ENCODE measurements around the gene COL5A1.

The COL5A1 gene

DNA sequence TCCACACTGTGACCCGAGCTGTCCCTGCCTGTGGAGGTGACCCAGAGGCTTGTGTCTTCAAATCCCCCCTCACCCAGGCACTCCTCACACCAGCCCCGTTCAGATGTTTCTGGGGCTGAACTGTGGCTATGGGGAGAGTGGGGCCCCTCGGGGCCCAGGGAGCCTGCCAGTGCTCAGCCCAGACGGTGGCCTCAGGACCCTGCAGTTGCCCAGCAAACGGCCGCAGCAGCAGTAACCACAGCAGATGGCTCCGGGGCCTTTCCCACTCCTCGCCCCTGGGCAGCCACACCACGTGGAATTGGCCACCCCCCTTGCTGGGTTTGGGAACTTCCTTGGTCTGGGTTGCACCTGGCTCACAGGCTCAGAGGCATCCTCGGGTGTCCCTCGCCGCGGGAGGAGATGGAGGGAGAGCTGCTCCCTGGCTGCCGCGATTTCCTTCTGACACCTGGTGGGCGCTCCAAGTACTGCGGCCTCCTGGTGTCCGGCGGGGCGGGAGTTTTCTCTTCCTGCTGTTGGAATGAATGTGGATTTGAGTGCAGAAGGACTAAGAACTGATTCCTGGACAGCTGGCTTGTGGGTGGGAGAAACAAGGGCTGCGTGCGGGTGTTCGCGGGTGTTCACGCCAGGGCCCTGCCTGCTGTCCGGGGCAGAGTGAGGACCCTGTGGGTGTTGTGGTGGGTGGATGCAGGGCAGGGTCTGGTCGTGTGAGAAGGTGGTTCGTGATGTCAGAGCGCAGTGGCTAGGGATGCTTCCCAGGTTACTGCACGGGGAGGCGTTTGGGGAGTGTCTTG, 97.5 kb downstream of the COL5A1 start:
- Histone ChIP-seq H3K4me3 (ENCODE audit: low read depth in 1 of 2, low read length in 1 of 2) (no peak overlapping the region), H3K4me1 (ENCODE audit: control insufficient read depth in 1 of 2, insufficient read depth in 1 of 2, low read depth in 1 of 2, low read length in 1 of 2) (no peaks in the 10 kb centered on the region), H3K9me3 (no peaks in the 10 kb centered on the region), H3K27me3 (no peaks in the 10 kb centered on the region), H3K27ac (no peak overlapping the region), H3K36me3 (no peaks in the 10 kb centered on the region)
- TF ChIP-seq CTCF (IDR thresholded peaks at IDR 0.05): no peak

- H3K36me3 ChIP-seq: no peaks in the 10 kb centered on the region
- no peaks in the 10 kb centered on the region for H3K4me1 ChIP-seq (ENCODE audit: control insufficient read depth in 1 of 2, insufficient read depth in 1 of 2, low read depth in 1 of 2, low read length in 1 of 2)
- no peaks in the 10 kb centered on the region for H3K27me3 ChIP-seq
- H3K4me3 ChIP-seq (ENCODE audit: low read depth in 1 of 2, low read length in 1 of 2): no peak overlapping the region
- no peak overlapping the region for H3K27ac ChIP-seq
- H3K9me3 ChIP-seq: no peaks in the 10 kb centered on the region
- TF ChIP-seq CTCF (IDR thresholded peaks at IDR 0.05): no peak
Observed at GRCh38 chr9:134739660-134739968, 98.0 kb downstream of the COL5A1 start.

- Histone ChIP-seq H3K36me3 (no peaks in the 10 kb centered on the region), H3K9me3 (no peaks in the 10 kb centered on the region), H3K4me1 (ENCODE audit: control insufficient read depth in 1 of 2, insufficient read depth in 1 of 2, low read depth in 1 of 2, low read length in 1 of 2) (no peaks in the 10 kb centered on the region), H3K4me3 (ENCODE audit: low read depth in 1 of 2, low read length in 1 of 2) (no peak overlapping the region), H3K27me3 (no peaks in the 10 kb centered on the region), H3K27ac (no peak overlapping the region)
- no peak for TF ChIP-seq CTCF (IDR thresholded peaks at IDR 0.05)
Observed at GRCh38 chr9:134740071-134740470, 98.5 kb downstream of the COL5A1 start.

- Histone ChIP-seq H3K27me3 (no peaks in the 10 kb centered on the region), H3K9me3 (no peaks in the 10 kb centered on the region), H3K4me1 (ENCODE audit: control insufficient read depth in 1 of 2, insufficient read depth in 1 of 2, low read depth in 1 of 2, low read length in 1 of 2) (no peaks in the 10 kb centered on the region), H3K4me3 (ENCODE audit: low read depth in 1 of 2, low read length in 1 of 2) (no peak overlapping the region), H3K36me3 (no peaks in the 10 kb centered on the region), H3K27ac (no peak overlapping the region)
- TF ChIP-seq CTCF (IDR thresholded peaks at IDR 0.05): no peak
Observed at GRCh38 chr9:134741846-134742245, 100.2 kb downstream of the COL5A1 start.

GRCh38 chr9:134742822-134743535, 101.4 kb downstream of the COL5A1 start:
- TF ChIP-seq CTCF (IDR thresholded peaks at IDR 0.05): no peak
- no peaks in the 10 kb centered on the region for H3K4me1 ChIP-seq (ENCODE audit: control insufficient read depth in 1 of 2, insufficient read depth in 1 of 2, low read depth in 1 of 2, low read length in 1 of 2)
- no peaks in the 10 kb centered on the region for H3K27me3 ChIP-seq
- H3K36me3 ChIP-seq: no peaks in the 10 kb centered on the region
- H3K9me3 ChIP-seq: no peaks in the 10 kb centered on the region
- no peak overlapping the region for H3K4me3 ChIP-seq (ENCODE audit: low read depth in 1 of 2, low read length in 1 of 2)
- no peak overlapping the region for H3K27ac ChIP-seq

All from neutrophil (primary cell).